H1 (cell line): ENCODE data around the gene VASN. TPM values are rescaled to one million over a fixed set of nuclear protein-coding genes. Genes with fewer than 3 reads are reported as not detected.

Experiments used
- BCL11A ChIP-seq, 2 experiments: IDR thresholded peaks; one replicate each; pipeline ENCODE4 v1.6.1; 2011; ENCODE audit warnings: low read depth in 2 of 2, low read length in 2 of 2, mild to moderate bottlenecking in 2 of 2
- CHD1 ChIP-seq: IDR thresholded peaks from 2 replicates; pipeline ENCODE4 v1.6.1; 2012; ENCODE audit warnings: low read depth, low read length, improper control_type of control experiment
- CHD2 ChIP-seq: IDR thresholded peaks from 2 replicates; pipeline ENCODE4 v1.6.1; 2012; ENCODE audit warnings: low read length, improper control_type of control experiment
- GABPA ChIP-seq: IDR thresholded peaks from 2 replicates; pipeline ENCODE4 v1.6.1; 2011; ENCODE audit warnings: mild to moderate bottlenecking, low read length, moderate library complexity, borderline replicate concordance; ENCODE audit not compliant: insufficient read depth
- HDAC2 ChIP-seq, 2 experiments: fragments of 300-600 bp in 1 of 2; sonication (generic) in 1 of 2; IDR thresholded peaks; 2 replicates each; pipeline ENCODE4 v1.6.1; 2011 to 2012; ENCODE audit warnings: low read depth in 2 of 2, low read length in 2 of 2, mild to moderate bottlenecking in 2 of 2, moderate library complexity in 2 of 2, borderline replicate concordance in 1 of 2, inconsistent platforms in 1 of 2
- JUND ChIP-seq: IDR thresholded peaks from 2 replicates; pipeline ENCODE4 v1.6.1; 2011; ENCODE audit warnings: mild to moderate bottlenecking, improper control_type of control experiment, low read length
- POLR2AphosphoS5 ChIP-seq: IDR thresholded peaks from 2 replicates; pipeline ENCODE4 v1.6.1; 2011; ENCODE audit warnings: low read depth, low read length
- RNF2 ChIP-seq: fragments of 200-900, 300-1000 bp; sonication (generic); IDR thresholded peaks from 2 replicates; pipeline ENCODE4 v1.7.1; 2016; ENCODE audit warnings: borderline replicate concordance, low read depth, mild to moderate bottlenecking, antibody characterized with exemption, low read length; ENCODE audit not compliant: poor library complexity, severe bottlenecking; ENCODE audit errors: missing control alignments
- SP4 ChIP-seq: IDR thresholded peaks from 2 replicates; pipeline ENCODE4 v1.6.1; 2012; ENCODE audit warnings: low read length, inconsistent platforms
- polyA plus RNA-seq, 7 experiments: library from polyadenylated mRNA; depleted of rRNA in 3 of 7; stranded (reverse) in 5 of 7; unstranded in 2 of 7; fragments of >200 nt in 5 of 7; fragments of 200-250 nt in 2 of 7; gene quantifications; 1 replicate in 5 of 7; 2 replicates in 1 of 7; 4 replicates in 1 of 7; pipeline versions ENCODE4 v1.2.1 to v1.2.3, GENCODE V29; 2011 to 2013; ENCODE audit warnings: missing spikeins in 2 of 7, mixed read lengths in 2 of 7
- total RNA-seq: library from RNA; stranded (reverse); fragmentation: NEBNext Ultra II Directional; extraction: Animal tissue kit (Norgen Biotek cat#: 25700); gene quantifications from 2 replicates; pipeline ENCODE4 v1.2.1, GENCODE V29; 2021
- TF ChIP-seq, protein P1 (sequence below): fragments of 300-600 bp; sonication (generic); IDR thresholded peaks from 2 replicates; pipeline ENCODE4 v1.7.1; 2012; ENCODE audit warnings: low read length, moderate library complexity, mild to moderate bottlenecking, inconsistent platforms; ENCODE audit not compliant: insufficient replicate concordance

The VASN gene
- total and polyA plus RNA-seq, 2 of the 8 experiments (the other 6 are each of a cell fraction or from before 2014, with no cell fraction given): 9.6 to 11.3 TPM

DNA sequence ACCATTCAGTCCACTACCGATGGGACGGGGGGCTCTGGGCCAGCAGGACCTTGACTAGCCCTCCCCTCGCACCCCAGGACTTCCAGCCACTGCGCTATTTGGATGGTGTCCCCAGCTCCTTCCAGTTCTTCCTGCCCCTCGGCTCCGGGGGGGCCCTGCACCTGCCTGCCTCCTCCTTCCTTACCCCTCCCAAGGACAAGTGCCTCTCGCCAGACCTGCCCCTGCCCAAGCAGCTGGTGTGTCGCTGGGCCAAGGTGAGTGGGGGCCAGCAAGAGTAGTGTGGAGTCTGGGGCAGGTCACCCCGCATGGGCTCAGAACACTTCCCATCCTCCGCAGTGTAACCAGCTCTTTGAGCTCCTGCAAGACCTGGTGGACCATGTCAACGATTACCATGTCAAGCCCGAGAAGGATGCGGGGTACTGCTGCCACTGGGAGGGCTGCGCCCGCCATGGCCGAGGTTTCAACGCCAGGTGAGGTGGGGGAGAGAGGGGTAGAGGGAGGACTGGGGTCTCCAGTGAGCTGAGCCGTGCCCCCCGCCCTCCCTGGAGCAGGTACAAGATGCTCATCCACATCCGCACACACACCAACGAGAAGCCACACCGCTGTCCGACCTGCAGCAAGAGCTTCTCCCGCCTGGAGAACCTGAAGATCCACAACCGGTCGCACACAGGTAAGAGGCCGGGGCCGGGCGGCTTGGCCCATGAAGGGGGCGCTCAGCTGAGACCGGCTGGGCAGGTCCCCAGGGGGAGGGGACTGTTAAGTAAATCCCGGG is 36.7 kb upstream of the VASN start (continued):
- TF ChIP-seq JUND (no peak), HDAC2 (IDR thresholded peaks at IDR 0.05; ENCODE audit: borderline replicate concordance in 1 of 2, low read depth in 2 of 2, low read length in 2 of 2) (no peak), BCL11A (IDR thresholded peaks at IDR 0.05; ENCODE audit: low read depth in 2 of 2, low read length in 2 of 2) (no peak), SP4 (no peak), POLR2AphosphoS5 (no peak), CHD2 (no peak), RNF2 (no peak), GABPA (no peak), CHD1 (no peak)
- TF ChIP-seq, protein P1, sequence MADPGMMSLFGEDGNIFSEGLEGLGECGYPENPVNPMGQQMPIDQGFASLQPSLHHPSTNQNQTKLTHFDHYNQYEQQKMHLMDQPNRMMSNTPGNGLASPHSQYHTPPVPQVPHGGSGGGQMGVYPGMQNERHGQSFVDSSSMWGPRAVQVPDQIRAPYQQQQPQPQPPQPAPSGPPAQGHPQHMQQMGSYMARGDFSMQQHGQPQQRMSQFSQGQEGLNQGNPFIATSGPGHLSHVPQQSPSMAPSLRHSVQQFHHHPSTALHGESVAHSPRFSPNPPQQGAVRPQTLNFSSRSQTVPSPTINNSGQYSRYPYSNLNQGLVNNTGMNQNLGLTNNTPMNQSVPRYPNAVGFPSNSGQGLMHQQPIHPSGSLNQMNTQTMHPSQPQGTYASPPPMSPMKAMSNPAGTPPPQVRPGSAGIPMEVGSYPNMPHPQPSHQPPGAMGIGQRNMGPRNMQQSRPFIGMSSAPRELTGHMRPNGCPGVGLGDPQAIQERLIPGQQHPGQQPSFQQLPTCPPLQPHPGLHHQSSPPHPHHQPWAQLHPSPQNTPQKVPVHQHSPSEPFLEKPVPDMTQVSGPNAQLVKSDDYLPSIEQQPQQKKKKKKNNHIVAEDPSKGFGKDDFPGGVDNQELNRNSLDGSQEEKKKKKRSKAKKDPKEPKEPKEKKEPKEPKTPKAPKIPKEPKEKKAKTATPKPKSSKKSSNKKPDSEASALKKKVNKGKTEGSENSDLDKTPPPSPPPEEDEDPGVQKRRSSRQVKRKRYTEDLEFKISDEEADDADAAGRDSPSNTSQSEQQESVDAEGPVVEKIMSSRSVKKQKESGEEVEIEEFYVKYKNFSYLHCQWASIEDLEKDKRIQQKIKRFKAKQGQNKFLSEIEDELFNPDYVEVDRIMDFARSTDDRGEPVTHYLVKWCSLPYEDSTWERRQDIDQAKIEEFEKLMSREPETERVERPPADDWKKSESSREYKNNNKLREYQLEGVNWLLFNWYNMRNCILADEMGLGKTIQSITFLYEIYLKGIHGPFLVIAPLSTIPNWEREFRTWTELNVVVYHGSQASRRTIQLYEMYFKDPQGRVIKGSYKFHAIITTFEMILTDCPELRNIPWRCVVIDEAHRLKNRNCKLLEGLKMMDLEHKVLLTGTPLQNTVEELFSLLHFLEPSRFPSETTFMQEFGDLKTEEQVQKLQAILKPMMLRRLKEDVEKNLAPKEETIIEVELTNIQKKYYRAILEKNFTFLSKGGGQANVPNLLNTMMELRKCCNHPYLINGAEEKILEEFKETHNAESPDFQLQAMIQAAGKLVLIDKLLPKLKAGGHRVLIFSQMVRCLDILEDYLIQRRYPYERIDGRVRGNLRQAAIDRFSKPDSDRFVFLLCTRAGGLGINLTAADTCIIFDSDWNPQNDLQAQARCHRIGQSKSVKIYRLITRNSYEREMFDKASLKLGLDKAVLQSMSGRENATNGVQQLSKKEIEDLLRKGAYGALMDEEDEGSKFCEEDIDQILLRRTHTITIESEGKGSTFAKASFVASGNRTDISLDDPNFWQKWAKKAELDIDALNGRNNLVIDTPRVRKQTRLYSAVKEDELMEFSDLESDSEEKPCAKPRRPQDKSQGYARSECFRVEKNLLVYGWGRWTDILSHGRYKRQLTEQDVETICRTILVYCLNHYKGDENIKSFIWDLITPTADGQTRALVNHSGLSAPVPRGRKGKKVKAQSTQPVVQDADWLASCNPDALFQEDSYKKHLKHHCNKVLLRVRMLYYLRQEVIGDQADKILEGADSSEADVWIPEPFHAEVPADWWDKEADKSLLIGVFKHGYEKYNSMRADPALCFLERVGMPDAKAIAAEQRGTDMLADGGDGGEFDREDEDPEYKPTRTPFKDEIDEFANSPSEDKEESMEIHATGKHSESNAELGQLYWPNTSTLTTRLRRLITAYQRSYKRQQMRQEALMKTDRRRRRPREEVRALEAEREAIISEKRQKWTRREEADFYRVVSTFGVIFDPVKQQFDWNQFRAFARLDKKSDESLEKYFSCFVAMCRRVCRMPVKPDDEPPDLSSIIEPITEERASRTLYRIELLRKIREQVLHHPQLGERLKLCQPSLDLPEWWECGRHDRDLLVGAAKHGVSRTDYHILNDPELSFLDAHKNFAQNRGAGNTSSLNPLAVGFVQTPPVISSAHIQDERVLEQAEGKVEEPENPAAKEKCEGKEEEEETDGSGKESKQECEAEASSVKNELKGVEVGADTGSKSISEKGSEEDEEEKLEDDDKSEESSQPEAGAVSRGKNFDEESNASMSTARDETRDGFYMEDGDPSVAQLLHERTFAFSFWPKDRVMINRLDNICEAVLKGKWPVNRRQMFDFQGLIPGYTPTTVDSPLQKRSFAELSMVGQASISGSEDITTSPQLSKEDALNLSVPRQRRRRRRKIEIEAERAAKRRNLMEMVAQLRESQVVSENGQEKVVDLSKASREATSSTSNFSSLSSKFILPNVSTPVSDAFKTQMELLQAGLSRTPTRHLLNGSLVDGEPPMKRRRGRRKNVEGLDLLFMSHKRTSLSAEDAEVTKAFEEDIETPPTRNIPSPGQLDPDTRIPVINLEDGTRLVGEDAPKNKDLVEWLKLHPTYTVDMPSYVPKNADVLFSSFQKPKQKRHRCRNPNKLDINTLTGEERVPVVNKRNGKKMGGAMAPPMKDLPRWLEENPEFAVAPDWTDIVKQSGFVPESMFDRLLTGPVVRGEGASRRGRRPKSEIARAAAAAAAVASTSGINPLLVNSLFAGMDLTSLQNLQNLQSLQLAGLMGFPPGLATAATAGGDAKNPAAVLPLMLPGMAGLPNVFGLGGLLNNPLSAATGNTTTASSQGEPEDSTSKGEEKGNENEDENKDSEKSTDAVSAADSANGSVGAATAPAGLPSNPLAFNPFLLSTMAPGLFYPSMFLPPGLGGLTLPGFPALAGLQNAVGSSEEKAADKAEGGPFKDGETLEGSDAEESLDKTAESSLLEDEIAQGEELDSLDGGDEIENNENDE: no peak
